Heart left ventricle (tissue), 16 donors: Measurements from ENCODE around the gene ZBTB14. TPM values are rescaled to one million over a fixed set of nuclear protein-coding genes. Genes with fewer than 3 reads are reported as not detected.

Experiments used
- ATAC-seq, 4 donors: fragments of 200-7000 bp; cut with Tn5 transposase; one replicate each; pipeline ENCODE4 v1.9.1; 2020 to 2022; ENCODE audit warnings: moderate library complexity in 4 of 4, mild to moderate bottlenecking in 3 of 4, moderate number of reproducible peaks in 1 of 4
- DNase-seq, 5 donors: peaks; one replicate each; pipeline ENCODE4 v3.0.0-alpha.2; 2020
- H3K27ac ChIP-seq, 12 donors: fragments of 200-600 bp; sonication (generic) in 4 of 12; one replicate each; pipeline versions ENCODE4 v1.5.0 to v1.8.0; 2016 to 2022; ENCODE audit warnings: mild to moderate bottlenecking in 2 of 12
- H3K27me3 ChIP-seq, 9 donors: fragments of 200-600 bp; sonication (generic) in 2 of 9; one replicate each; pipeline versions ENCODE4 v1.5.1 to v1.8.0; 2016 to 2022; ENCODE audit warnings: mild to moderate bottlenecking in 3 of 9
- H3K36me3 ChIP-seq, 9 donors: fragments of 200-600 bp; sonication (generic) in 2 of 9; one replicate each; pipeline versions ENCODE4 v1.5.0 to v1.8.0; 2018 to 2022; ENCODE audit warnings: mild to moderate bottlenecking in 2 of 9
- H3K4me1 ChIP-seq, 12 donors: fragments of 200-600 bp; sonication (generic) in 4 of 12; one replicate each; pipeline versions ENCODE4 v1.5.0 to v1.8.0; 2016 to 2022; ENCODE audit warnings: mild to moderate bottlenecking in 3 of 12
- H3K4me3 ChIP-seq, 12 donors: fragments of 200-600 bp; sonication (generic) in 4 of 12; one replicate each; pipeline versions ENCODE4 v1.5.0 to v1.8.0; 2017 to 2022; ENCODE audit warnings: mild to moderate bottlenecking in 9 of 12, moderate library complexity in 4 of 12
- H3K9me3 ChIP-seq, 12 donors: fragments of 200-600 bp; sonication (generic) in 4 of 12; one replicate each; pipeline versions ENCODE4 v1.5.0 to v1.8.0; 2016 to 2022; ENCODE audit warnings: mild to moderate bottlenecking in 1 of 12
- POLR2A ChIP-seq, 2 donors: fragments of 450-650 bp; IDR thresholded peaks; one replicate each; pipeline ENCODE4 v1.6.1; 2017; ENCODE audit warnings: antibody characterized with exemption in 2 of 2, mild to moderate bottlenecking in 2 of 2, moderate library complexity in 2 of 2
- WGBS, 4 donors: extraction: QIAGEN DNeasy Blood & Tissue Kit in 2 of 4; methylation state at CpG; one replicate each; pipeline versions ENCODE4 v1.1.5 to v1.1.7; 2013 to 2018; 5-methylcytosine and 5-hydroxymethylcytosine counted together
- intact Hi-C, 10 donors: fragments of 100-400 bp; cut with DNase I; formaldehyde crosslinking; loops; one replicate each; pipeline versions ENCODE4 v1.11.1 to v1.14.2; 2022
- polyA plus RNA-seq, 2 donors: library from polyadenylated mRNA; stranded (reverse); fragments of 200-250 nt; gene quantifications; one replicate each; pipeline ENCODE4 v1.2.3, GENCODE V29; 2013
- total RNA-seq, 9 donors: library from RNA; depleted of rRNA in 2 of 9; stranded (reverse); fragments of >200 nt in 2 of 9; fragmentation: NEBNext Ultra II Directional in 3 of 9; extraction: Animal tissue kit (Norgen Biotek cat#: 25700) in 3 of 9; gene quantifications; one replicate each; pipeline versions ENCODE4 v1.1.0 to v1.2.4, GENCODE V29; 2016 to 2023
- TF ChIP-seq, protein P1 (sequence below), 12 donors: fragments of 200-600 bp; sonication (generic) in 4 of 12; IDR thresholded peaks; one replicate each; pipeline versions ENCODE4 v1.5.0 to v1.8.0; 2018 to 2022; ENCODE audit warnings: antibody characterized with exemption in 12 of 12, mild to moderate bottlenecking in 5 of 12
- donor health status: ischemic (EF 13 %, LVEDD 7.1; RV severe dilation, severe dysfunction).
- donor health status: healthy with polysubstance abuse.
- donor health status: DM: no; HTN: yes; CAD: no.
- donor health status: DM: no; HTN: no; CAD: no.
- donor health status: ischemic (EF 25% LVEDD 6.9; RV normal size, moderate dysfunction).
- donor health status: ischemic (EF 25% LVEDD 5.7; RV mildly dilated, moderate dysfunction).
- donor health status: healthy.
- donor health status: DM: yes; HTN: yes; CAD: no.
- donor health status: ischemic (EF 35%, LVEDD 5.7; RV mildly dilated, moderate dysfunction).
- donor health status: nonischemic (EF 11% LVEDD 7.7; RV severe dilation, severe dysfunction).
- donor health status: DM: yes; HTN: yes; CAD: no.
- donor health status: PGD.
- donor health status: ischemic (EF 29% LVEDD 5.4; RV normal size, mild dysfunction).
- donor health status: nonischemic (EF 23%, LVEDD 6.1; RV moderate dilation, normal function).

Gene ZBTB14
- total and polyA plus RNA-seq, 11 donors, result 2.3 to 9.5 (median 6.7) TPM

DNA sequence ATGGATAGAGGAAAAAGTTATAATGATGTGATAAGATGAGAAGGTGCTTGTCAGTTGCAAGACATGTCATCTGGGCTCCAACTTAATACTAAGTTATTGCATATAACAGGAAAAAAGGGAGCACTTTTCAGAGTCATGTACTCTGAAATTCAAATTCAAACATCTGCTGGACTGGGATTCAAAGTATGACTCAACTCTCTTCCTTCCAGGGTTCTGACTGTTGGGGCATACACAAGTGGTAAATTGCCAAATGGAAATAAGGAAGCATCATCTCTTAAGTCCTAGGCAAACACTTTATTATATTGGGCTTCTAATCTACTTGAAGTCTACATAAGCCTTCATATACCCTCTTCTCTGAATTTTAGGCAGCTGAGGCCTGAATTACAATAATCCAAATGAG lies 44.9 kb downstream of the ZBTB14 start:
- intact Hi-C loops, result no loop called here
- no peak overlapping the region for H3K4me3 ChIP-seq

DNA sequence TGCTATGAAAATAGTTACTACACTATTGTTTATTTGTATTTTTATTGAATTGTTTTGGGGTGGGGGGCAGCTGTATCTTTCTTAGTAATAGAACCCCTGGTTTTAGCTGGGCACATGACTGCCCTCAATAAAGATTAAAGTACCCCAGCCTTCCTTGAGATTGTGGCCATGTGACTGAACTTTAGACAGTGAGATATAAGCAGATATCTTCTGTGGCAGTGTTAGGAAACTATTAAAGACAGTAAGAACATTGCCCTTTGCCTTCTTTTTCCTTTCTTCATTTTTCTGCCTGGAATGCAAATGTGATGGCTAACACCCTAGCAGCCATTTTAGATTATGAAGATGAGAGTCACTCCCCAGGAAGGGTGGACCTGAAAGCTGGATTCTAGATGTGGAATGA lies 50.6 kb downstream of the ZBTB14 start:
- DNase-seq, result no peak
- intact Hi-C loops, result loop anchor here in 1 of 10 donors (10.0 kb wide), 1 partner anchor 50 kb away; the partner anchor contains the start of gene AKAIN1
- TF ChIP-seq, protein P1, sequence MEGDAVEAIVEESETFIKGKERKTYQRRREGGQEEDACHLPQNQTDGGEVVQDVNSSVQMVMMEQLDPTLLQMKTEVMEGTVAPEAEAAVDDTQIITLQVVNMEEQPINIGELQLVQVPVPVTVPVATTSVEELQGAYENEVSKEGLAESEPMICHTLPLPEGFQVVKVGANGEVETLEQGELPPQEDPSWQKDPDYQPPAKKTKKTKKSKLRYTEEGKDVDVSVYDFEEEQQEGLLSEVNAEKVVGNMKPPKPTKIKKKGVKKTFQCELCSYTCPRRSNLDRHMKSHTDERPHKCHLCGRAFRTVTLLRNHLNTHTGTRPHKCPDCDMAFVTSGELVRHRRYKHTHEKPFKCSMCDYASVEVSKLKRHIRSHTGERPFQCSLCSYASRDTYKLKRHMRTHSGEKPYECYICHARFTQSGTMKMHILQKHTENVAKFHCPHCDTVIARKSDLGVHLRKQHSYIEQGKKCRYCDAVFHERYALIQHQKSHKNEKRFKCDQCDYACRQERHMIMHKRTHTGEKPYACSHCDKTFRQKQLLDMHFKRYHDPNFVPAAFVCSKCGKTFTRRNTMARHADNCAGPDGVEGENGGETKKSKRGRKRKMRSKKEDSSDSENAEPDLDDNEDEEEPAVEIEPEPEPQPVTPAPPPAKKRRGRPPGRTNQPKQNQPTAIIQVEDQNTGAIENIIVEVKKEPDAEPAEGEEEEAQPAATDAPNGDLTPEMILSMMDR (IDR thresholded peaks at IDR 0.05), result no peak
- TF ChIP-seq POLR2A (IDR thresholded peaks at IDR 0.05), result no peak
- no peak for ATAC-seq
- H3K36me3 ChIP-seq, result peaks cover 0 to 45% (median 36%) of the 10 kb centered on the region in 9 donors
- H3K27ac ChIP-seq, result no peak overlapping the region
- H3K4me3 ChIP-seq, result no peak overlapping the region
- H3K4me1 ChIP-seq, result peaks cover 0 to 17% (median 5%) of the 10 kb centered on the region in 12 donors
- no peaks in the 10 kb centered on the region for H3K9me3 ChIP-seq
- no peaks in the 10 kb centered on the region for H3K27me3 ChIP-seq

More for the DNA sequence above, 44.9 kb downstream of the ZBTB14 start:
- DNase-seq (no peak), ATAC-seq (no peak)
- Histone ChIP-seq H3K4me1 (no peaks in the 10 kb centered on the region), H3K27ac (no peak overlapping the region), H3K9me3 (no peaks in the 10 kb centered on the region), H3K36me3 (no peaks in the 10 kb centered on the region), H3K27me3 (no peaks in the 10 kb centered on the region)
- TF ChIP-seq POLR2A (IDR thresholded peaks at IDR 0.05), result no peak
- TF ChIP-seq, protein P1 (IDR thresholded peaks at IDR 0.05), result no peak

DNA sequence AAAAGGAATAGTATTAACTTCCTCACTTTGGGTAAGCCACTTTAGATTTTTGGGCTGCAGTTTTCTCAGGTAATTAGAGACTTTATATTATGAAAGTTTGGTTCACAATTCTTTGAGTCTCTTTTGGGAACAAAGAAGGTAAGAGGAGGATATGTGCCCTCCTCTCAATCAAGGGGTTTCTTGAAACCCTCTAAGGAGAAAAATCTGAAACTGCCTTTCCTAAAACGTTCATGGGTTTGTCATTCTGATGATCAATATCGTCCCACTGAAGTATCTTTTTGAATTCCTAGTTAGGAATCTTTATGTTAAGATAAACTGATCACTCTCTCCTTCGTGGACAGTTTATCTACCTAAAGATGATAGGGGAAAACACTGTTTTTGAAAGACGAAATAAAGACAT lies 56.1 kb downstream of the ZBTB14 start:
- ATAC-seq (no peak), DNase-seq (no peak)
- Histone ChIP-seq H3K9me3 (no peaks in the 10 kb centered on the region), H3K4me3 (peak overlapping the region in 10 of 12 donors; percentile 62 to 91 (median 86)), H3K27ac (peak overlapping the region in 1 of 12 donors; percentile 99), H3K27me3 (no peaks in the 10 kb centered on the region), H3K4me1 (peaks cover 0 to 39% (median 27%) of the 10 kb centered on the region in 12 donors), H3K36me3 (peaks cover 0 to 47% (median 36%) of the 10 kb centered on the region in 9 donors)
- intact Hi-C loops, result loop anchor here in 5 of 10 donors (2.0 to 5.0 kb wide), 4 partner anchors 53 to 82 kb away; partner anchors contain the start of gene ZBTB14 (in 2 of the 5)
- 49 to 64% (median 55%) methylated on average over 4 of the region's 4 CpGs for WGBS, 4 donors
- no peak for TF ChIP-seq POLR2A (IDR thresholded peaks at IDR 0.05)
- TF ChIP-seq, protein P1 (IDR thresholded peaks at IDR 0.05), result no peak

Other genes starting within 250 kb of the ZBTB14 start
- gene AKAIN1, start 98.5 kb downstream of the ZBTB14 start, total RNA-seq, result not detected
- gene AKAIN1, start 98.5 kb downstream of the ZBTB14 start, polyA plus RNA-seq, result not detected
- gene EPB41L3, start 248.3 kb upstream of the ZBTB14 start, total RNA-seq, result 10 to 100 TPM in 3 of 9 donors, 1 to 10 TPM in 6; 5.5 to 45.6 (median 9.1) TPM
- 1 to 10 TPM; 2.7 to 5.6 TPM for gene EPB41L3, start 248.3 kb upstream of the ZBTB14 start, polyA plus RNA-seq